Activated CD8-positive, alpha-beta memory T cell treated with anti-CD3 and anti-CD28 coated beads for 24 hours (primary cell): Measurements from ENCODE around the gene ZKSCAN2.

Experiments
- DNase-seq: peaks from one replicate; pipeline ENCODE4 v3.0.0-alpha.2; 2020

Gene ZKSCAN2

DNA sequence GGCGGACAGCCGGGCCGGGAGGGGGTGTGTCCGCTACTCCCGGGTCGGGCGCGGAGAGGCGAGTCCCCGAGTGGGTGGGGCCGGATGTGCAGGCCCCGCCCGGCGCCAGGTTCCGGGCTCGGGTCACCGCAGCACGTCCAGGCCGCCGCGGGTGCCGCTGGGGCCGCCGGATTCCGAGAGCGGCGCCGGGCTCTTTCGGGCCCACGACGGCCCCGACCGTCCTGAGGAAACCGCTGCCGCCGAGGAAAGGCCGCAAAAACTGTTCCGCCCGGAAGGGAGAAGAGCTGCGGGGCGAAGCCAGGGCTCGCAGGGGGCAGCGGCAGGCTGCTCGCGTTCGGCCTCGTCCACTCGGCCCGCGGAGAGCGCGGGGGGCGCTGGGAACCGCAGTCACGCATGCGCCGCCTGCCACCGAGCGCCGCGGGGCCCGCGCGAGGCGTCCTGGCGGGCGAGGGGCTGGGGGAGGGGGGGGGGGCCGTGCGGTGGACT, at the start of gene ZKSCAN2:
ZKSCAN2 (minus strand) TSS at position 376 of the 486 bp plus-strand sequence. CDS start 718 bp downstream, outside the sequence.
- peak; percentile 93 for DNase-seq

DNA sequence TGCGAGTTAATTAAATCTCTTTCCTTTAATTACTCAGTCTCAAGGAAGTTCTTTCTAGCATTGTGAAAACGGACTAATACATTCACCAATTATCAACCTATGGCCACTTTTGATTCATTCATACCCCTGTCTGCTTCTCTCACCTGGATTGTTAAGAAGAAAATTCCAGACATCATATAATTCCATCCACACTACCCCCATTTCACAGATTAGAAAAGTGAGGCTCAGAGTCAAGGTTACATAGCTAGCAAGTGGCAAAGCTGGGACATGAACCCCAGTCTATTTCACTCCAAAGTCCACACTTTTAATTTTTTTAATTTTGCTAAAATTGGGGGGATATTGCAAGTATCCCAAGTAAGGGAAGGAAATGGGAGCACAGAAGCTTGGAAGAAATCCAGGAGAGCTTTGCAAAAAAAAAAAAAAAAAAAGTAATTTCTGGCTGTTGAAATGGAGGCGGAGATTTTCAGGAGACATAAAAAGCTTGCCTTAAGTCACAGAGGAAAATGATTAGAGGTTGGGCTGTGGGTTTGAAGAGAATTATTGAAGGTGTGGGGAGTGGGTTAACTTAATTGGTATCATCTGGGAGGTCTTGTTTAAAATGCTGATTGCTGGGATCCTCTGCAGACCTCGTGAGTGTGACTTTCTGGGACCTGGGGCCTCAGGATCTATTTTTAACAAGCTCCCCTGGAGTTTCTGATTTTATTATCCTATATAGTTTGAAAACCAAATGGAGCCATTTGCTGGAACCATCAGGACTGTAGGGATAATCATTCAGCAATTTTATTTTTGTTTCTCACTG, 42.3 kb upstream of the ZKSCAN2 start:
- no peak for DNase-seq

DNA sequence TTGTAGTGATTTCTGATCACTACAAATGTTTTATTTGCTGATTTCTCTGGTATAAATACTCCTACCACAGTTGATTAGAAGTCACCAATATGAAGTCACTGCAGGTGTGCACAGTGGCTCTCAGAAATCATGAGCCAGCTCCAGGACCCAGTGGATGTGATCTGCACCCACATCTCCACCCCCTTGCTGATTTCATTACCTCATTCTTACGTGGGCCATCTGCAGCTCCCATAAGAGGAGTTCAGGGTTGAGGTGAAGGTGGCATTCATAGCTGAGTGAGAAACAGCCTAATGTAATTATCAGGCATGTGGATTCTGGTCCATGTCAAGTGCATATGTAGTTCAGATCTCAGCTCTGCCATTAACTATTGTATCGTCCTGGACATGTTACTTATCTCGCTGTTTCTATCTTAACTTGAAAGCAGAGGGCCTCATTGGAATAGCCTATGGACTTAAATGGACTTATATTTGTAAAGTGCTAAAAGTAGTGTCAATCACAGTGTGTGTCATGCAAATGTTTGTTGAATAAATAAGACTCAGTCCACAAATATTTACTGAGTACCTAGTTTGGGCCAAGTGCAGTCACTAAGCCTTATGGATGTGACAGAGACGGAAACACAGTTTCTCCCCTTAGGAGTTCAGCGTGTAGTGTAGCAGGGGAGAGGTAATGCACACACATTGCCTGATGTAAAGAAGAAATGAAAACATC, 40.7 kb upstream of the ZKSCAN2 start:
- DNase-seq = no peak

DNA sequence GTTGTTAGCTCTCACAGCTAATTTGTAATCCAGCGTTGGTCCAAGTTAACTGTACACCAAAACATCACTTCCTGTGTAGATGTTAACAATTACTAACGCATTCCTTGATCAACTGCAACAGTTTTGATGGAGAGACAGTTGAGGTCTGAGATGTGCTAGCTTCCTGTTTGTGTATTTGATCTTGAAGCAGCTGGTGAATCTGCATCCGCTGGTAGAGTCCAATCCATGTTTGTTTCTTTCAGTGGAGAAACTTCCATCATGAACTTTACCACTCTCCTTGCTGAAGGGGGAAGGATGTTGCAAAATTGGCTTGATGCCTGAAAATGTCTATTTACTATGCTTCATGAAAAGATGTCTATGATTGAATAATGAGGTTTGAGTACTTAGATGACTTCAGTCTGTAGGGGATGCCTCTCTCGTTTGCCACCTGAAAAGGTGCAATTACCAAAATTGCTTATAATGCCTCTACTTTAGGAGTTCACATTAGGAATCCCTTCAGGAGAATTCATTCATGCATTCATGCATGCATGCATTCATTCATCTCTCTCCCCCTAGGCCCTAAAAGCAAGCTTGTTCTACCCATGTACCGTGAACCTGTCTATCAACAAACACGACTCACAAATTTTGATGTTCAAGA, 39.6 kb upstream of the ZKSCAN2 start:
- DNase-seq = no peak

DNA sequence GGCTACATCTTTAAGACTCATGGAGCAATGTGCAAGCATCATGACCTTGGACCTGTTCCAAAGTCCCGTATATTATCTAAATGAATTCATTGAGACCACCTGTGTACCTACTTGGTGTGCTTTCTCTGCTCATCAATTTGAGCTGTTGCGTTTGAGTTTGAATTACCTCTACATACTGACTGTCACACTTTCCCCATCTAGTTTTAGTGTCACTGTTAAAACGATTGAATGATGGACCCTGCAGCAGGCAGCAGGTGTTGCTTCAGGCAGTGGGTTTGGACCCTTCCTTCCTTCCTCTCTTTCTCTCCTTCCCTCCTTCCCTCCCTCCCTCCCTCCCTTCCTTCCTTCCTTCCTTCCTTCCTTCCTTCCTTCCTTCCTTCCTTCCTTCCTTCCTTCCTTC, 33.9 kb upstream of the ZKSCAN2 start:
- DNase-seq = no peak

DNA sequence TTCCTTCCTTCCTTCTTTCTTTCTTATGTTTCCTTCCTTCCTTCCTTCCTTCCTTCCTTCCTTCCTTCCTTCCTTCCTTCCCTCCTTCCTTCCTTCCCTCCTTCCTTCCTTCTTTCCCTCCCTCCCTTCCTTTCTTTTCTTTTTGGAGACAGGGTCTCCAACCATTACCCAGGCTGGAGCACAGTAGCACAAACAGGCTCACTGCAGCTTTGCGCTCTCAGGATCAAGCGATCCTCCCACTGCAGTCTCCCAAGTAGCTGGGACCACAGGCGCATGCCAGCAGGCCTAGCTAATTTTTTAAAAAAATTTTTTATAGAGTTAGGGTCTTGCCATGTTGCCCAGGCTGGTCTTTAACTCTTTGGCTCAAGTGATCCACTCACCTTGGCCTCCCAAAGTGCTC, 31.8 kb upstream of the ZKSCAN2 start:
- no peak for DNase-seq

DNA sequence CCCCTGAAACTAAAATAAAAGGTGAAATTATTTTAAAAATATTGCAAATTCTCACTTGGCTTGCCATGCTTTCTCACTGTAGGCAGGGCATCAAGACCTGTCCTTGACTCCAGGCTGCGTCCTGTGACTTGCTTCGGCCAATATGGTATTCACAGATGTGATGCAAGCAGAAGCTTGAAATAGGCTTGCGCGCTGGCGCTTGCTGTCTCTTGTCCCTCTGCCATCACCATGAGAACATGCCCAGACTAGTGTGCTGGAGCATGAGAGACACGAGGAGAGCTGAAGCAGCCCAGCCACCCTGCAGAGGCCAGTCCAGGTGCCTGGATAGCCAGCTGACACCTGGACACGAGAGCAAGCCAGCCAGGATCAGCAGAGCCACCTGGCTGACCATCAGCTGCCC, 21.8 kb upstream of the ZKSCAN2 start:
- DNase-seq = no peak

DNA sequence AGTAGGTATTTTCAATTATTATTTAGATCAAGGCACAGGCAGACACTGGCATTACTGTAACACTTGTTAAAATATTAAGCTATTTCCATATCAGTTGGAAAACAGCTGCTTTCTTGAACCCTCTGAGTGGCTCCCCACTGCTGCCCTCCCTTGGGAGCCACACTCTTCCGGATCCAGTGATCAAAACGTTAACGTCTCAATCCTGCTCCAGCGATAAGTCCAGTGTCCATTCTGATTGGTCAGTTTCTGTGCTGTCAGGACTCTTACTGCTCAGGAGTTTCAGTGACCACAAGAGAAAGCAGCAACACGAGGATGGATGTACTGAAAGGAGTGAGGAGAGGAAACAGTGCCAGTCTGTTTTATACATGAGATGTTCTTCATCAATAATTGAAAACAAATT, 13.8 kb upstream of the ZKSCAN2 start:
- DNase-seq = no peak

DNA sequence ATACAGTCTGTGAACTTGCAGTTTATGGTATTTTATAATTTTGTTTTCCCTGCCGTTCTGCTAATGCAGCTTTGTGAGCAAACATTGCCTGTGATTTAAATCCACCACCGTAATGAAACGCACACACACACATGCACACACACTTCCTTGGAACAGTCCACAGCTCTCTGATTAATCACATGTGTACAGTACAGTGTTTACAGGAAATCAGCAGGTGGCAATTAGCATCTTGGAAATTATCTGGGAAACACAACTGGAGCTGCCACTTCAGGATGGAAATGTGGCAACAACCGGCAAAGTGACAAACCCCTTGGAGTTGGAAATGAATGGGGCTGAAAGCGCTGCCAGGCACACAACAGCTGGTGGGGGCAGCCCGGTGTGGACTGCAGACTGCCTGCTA, 12.9 kb upstream of the ZKSCAN2 start:
- DNase-seq = no peak

DNA sequence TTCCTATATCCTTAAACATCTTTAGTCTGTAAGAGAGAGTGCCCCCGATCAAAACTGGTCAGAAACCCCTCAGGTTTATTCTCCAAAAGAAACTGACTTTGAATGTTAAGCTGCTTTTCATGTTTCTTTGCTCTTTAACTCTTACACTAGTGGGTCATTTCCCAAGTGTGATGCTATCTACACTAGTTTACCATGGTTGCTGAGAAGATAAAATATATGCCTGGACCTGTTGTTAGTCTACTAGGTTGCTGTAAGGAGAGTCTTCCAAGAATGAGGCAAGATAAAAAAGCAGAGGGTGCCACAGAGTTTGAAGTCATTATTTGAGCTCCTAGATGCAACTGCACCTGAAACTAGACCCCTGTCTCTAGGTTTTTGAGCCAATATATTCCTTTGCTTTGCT, 12.2 kb upstream of the ZKSCAN2 start:
- DNase-seq = no peak

DNA sequence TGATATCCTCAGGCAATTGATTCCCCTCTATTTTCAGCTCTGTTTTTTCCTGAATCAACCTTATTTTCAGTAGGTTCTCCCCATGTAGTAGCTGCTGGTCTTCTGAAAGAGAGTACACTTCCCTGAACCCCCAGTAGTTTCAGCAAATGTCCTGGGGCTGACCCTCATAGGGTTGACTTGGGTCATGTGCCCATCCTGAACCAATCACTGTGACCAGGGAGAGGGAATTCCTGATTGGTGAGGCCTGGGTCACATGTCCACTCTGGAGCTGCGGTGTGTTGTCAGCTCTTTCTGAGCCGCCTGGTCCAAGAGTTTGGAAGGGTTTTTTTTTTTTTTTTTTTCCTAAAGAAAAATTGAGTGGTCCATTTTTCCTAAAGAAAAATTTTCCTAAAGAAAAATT, 8.3 kb upstream of the ZKSCAN2 start:
- no peak for DNase-seq

DNA sequence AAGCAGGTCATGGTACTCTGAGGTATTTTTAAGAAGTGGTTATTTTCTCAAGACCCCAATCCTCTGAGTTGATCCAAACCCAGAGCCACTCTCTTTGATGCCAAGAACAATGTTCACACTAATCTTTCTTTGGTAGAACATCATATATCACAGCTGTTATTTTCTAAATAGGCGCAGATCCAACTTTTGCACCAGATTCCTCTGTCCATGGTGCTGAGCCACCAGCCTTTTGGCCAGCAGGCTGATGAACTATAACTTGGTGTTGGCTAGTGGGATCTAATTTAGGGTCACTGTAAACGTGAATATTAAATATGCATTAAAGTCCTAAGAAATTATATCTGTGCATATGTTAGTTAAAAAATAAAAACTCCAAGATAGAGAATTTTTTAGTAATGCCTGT, 7.0 kb upstream of the ZKSCAN2 start:
- no peak for DNase-seq

DNA sequence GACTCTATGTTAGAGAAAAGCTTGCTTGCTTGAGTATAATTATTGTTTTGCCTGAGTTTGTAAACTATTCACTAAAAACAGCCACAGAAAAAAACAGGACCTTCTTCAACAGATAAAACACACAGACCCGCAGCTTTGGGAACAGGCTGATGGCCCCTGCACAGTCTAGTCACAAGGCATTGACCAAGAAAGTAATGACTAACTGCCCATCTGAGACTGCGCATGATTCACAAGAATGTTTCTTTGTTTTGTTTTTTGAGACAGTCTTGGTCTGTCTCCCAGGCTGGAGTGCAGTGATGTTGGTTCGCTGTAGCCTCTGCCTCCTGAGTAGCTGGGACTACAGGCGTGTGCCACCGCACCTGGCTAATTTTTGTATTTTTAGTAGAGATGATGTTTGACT, 2.8 kb upstream of the ZKSCAN2 start:
- no peak for DNase-seq

DNA sequence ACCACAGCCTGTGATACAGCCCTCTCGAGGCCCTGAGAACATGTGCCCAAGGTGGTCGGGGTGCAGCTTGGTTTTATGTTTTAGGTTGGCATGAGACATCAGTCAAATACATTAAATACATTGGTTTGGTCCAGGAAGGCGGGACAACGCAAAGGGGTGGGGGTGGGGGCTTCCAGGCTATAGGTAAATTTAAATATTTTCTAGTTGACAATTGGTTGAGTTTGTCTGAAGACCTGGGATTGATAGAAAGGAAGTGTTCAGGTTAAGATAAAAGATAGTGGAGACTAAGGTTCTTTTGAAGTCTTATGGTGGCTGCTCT, 1.2 kb upstream of the ZKSCAN2 start:
- no peak for DNase-seq

DNA sequence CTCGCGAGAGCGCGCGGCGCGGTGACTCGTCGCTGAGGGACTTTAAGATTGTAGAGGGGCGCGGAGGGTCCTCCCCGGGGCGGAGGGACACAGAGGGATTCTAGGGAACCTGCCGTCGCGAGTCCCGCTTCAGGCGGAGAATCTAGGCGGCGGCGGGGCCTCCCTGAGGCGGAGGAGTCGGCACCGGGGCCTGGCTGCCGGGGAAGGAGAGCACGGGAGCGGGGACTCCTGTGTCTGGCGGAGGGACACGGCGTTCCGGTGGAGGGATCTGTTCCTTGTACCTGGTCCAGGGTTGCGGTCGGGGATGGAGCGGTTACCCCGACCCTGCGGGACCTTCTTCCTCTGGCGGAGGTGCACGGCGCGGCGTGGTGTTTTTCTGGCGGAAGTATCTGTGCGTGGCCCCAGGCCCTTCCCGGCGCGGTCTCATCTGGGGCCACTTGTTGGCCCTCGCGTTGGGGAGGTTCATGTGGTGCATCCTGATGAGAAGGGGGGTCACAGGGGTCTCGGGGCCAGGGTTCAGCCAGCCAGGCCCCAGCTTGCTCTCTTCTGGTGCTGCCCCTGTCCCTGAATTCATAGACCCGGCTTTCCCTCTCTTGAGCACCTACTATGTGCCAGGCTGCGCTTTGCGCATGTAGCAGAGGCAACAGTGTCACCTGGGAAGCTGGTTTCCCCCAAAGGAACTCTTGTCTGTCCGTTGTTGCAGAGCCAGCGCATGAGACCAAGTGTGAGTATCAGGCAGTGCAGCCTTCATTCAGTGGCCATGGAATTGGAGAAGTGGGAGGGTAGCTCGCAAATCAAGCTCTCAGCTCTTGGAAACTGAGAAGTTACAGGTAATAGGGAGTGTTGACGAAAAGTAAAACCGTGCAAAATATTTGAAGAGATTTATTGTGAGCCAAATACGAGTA, 563 bp upstream of the ZKSCAN2 start:
- DNase-seq = peak; percentile 93

DNA sequence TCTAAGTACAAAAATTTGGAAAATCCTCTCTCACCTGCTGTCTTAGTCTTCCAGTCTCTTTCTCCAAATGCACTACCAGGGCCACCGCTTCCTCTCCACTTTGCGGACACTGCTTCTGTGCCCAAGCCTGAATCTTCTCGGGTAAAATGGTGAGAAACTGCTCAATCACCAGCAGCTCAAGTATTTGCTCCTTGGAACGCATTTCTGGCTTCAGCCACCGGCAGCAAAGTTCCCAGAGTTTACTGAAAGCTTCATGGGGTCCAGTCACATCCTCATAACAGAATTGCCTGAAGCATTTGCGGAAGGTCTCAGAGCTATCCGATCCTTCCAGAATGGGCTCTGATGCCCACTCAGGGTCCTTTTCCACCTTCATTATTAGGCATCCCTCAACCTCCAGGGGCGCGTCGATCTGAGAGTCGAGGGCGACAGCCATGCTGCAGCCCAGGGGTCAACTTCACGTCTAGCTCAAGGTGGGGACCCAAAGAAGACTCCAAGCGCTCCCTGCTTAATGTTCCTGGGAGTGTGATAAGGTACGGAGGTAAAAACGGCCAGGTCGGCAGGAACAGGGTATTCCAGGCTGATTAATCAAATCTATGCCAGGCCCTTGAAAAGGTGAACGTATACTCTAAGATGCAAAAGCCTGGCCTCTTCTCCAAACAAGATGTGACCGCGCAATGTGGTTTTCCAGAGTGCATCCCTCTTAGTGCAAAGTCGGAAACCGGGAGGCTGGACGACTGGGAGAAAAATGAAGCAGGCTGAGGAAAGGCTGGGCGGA, 763 bp downstream of the ZKSCAN2 start:
- no peak for DNase-seq

DNA sequence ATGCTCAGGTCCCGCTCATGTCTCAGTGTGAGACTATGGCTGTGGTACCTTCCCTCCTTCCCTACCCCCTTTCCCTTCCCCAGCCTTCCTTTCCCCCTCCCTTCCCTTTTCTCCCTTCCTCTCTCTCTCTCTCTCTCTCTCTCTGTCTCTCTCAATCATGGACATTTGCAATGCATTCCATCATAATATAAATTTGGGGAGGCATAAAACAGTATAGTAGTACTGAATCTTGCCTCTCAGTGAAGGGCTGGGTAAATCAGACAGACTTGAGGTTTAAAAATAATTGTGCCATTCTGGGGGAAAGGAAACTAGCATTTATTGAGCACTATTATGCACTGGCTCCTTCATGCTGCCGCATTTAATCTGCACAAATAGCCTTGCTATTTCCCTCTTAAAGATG, 4.3 kb downstream of the ZKSCAN2 start:
- no peak for DNase-seq

DNA sequence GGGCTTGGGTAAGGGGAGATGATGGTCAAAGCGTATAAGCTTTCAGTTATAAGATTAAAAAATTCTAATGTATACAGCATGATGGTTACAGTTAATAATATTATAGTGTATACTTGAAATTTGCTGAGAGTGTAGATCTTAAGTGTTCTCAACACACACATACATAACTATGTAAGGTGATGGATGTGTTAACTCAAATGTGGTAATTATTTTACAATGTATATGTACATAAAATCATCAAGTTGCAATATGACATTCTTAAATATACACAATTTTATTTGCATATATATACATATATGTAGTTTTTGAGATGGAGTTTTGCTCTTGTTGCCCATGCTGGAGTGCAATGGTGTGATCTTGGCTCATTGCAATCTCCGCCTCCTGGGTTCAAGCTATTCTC, 7.2 kb downstream of the ZKSCAN2 start:
- no peak for DNase-seq

DNA sequence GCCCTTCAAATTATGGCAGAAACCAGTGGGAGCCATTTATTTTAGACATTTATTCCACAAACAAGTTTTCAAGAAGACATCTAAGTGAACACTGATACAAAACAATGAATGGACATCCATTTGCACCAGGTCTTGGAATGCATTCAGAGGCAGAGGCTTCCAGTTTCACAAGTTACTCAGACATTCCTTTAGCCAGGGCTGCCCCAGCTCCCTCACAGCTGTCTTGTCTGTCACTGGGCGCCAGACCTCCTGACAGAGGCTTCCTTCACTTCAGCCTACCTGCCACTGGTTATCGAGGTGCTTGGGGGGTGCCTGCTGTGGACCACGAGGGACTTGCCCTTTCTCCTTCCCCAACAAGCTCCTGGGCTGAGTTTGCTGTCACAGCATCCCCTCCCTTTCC, 21.7 kb downstream of the ZKSCAN2 start:
- peak; percentile 48 for DNase-seq

DNA sequence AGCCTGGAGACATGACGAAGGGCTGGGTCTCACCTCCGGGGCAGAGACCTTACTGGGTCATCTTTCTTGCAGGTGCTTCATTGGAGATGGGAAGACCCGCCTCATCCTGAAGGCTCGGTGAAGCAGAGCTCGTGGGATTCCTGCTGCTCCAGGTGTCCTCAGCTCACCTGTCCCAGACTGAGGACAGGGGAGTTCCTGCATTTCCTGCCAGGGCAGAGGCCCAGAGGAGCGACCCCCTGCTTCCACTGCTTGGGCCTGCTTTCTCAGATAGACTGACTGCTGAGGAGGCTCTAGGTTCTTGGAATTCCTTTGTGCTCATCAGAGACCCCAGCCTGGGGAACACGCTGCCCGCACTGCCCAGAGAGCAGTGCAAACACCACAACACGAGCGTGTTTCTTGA, 29.3 kb downstream of the ZKSCAN2 start:
- no peak for DNase-seq

DNA sequence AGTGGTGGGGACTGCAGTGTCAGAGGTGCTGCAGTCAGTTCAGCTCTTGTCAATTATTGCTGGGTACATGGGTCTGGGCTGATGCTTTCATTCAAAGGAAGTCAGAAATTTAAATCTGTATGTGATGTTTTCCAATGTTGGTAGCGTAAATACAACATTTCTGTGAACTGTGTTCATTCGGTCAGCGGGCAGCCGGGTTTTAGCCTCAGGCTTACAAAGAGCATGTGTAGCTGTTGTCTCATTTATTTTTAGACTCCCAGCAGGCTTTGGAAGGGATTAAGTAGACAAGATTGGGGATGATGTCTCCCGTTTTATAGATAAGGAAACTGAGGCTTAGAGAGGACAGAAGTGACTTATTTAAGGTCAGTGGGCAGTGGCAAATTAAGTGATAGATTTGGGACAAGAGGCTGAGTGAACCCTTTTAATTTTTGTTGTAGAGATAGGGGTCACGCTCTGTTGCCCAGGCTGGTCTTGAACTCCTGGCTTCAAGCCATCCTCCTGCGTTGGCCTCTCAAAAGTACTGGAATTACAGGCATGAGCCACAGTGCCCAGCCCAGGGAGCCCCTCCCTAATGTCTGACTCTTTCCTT, 32.8 kb downstream of the ZKSCAN2 start:
- no peak for DNase-seq

DNA sequence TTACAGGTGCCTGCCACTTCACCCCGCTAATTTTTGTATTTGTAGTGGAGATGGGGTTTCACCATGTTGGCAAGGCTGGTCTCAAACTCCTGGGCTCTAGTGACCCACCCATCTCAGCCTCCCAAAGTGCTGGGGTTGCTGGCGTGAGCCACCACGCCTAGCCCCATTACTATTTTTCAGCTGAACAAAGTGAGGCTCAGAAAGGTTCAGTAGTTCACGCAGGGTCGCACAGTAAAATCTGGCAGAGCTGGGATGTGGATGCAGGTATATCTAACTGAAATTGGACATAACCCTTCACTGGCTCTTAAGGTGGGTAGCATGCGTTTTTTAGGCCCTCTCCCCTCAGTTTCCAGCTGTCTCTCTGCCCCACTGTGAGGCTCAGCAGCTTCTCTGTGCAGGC, 33.7 kb downstream of the ZKSCAN2 start:
- DNase-seq = no peak
